Stimulated activated CD4-positive, alpha-beta T cell treated with anti-CD3 and anti-CD28 coated beads, Interleukin-2, amount 100 ng/mL, for 48 hours (primary cell): ENCODE data around the gene TEKT1.

Experiments used
- DNase-seq, 2 donors: peaks; one replicate each; pipeline ENCODE4 v3.0.0-alpha.2; 2020

Gene TEKT1

GRCh38 chr17:6755731-6756184 is 75.8 kb downstream of the TEKT1 start, which contains the start of gene XAF1:
Gene XAF1 (plus strand): TSS chr17:6756046. CDS start chr17:6756079, 33 bp downstream.
- DNase-seq = peak; percentile 19 to 39

GRCh38 chr17:6755281-6755680 is 76.2 kb downstream of the TEKT1 start:
- no peak for DNase-seq

GRCh38 chr17:6753546-6753945 is 78.0 kb downstream of the TEKT1 start:
- DNase-seq = no peak

- DNase-seq = no peak
These were observed 78.5 kb downstream of the TEKT1 start for GRCh38 chr17:6753006-6753445.

GRCh38 chr17:6752068-6752909 is 79.2 kb downstream of the TEKT1 start:
- no peak for DNase-seq

- DNase-seq = no peak
These were observed 82.0 kb downstream of the TEKT1 start for GRCh38 chr17:6749519-6749918.

GRCh38 chr17:6748617-6749016 is 82.9 kb downstream of the TEKT1 start:
- DNase-seq = no peak
